HTR-8/SVneo (cell line): ENCODE measurements around the gene MSI2.
A peak's percentile ranks its signal among the peaks of the same experiment; 100 is the strongest.

Experiments used
- DNase-seq: peaks from one replicate; pipeline ENCODE4 v3.0.0; 2011; ENCODE audit warnings: low spot score, mixed read lengths; ENCODE audit not compliant: insufficient read length
- FAIRE-seq: peaks from 2 replicates; lab custom pipeline; 2011; peaks lifted over from hg19 to GRCh38; lab: Jason Lieb, UNC

The MSI2 gene

DNA sequence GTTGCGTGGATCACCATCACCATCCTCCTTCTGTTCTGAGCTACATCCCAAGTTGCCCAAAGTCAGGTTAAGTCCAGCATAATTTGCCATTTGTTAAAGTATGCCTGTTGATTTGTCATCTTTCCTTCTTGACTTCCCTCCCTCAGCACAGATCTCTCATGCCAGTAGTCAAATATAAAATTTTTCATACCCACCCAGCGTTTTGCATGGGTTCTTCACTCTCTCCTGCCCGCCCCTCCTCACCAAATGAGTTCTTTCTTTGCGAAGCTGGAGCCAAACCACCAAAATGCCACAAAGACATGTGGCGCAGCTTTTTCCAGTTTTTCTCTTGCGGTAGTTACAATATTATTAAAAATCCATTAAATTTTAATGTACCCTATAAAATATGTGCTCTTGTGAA, 167.2 kb downstream of the MSI2 start:
- no peak for DNase-seq
- FAIRE-seq, result no peak

DNA sequence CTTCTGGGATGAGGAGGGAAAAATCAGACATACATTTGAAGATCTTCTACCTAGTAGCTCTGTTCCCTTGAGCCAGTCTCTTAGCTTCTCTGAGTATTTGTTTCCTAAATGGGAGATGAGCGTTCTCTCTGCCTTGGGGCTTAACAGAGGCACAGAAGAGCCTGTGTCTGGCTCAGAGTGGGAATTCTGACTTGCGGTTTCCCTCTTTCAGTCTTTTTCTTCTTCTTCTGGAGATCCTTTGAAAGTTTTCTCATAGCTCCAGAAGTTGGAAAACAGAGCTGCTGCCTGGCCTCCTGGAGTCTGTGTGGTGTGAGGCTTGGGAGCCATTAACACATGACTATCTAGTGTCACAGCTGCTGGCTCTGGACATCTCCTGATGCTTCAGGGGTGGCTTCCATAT, 167.9 kb downstream of the MSI2 start:
- DNase-seq (no peak), FAIRE-seq (no peak)

DNA sequence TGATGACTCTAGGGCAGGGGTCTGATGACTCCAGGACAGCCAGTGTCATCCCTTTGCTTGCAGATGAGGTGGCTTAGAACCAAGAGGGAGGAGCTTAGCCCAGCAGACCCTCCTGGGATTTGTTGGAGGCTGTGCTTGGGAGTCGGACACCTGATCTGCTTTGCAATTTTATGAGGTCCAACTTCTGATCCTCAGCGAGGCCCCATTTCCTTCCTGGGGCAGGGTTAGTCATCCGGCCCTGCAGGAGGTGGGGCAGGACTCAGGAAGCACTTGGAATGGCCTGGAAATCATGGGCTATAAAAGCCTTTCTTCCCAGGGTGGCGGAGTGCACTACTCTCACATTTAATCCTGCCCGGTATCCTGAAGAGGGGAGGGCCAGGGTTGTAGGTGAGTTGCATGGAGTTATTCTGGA, 168.5 kb downstream of the MSI2 start:
- FAIRE-seq (peak; percentile 64), DNase-seq (peak; percentile 88)

DNA sequence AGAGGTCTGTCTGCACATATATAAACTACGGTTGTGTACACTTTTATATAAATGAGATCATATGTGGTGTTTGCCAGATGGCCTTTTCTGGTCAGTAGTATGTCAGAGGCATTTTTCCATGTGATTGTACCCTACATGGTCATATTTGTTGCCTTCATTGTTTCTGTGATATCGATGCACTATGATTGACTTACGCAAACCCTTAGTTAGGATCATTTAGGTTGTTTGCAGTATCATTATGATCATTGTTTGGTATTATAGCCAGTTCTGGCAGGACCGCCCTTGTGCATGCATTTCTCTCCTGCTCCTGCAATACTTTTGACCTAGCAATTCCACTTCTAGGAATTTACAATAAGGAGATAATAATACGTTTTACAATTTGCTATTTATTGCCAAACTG, 169.1 kb downstream of the MSI2 start:
- no peak for DNase-seq

DNA sequence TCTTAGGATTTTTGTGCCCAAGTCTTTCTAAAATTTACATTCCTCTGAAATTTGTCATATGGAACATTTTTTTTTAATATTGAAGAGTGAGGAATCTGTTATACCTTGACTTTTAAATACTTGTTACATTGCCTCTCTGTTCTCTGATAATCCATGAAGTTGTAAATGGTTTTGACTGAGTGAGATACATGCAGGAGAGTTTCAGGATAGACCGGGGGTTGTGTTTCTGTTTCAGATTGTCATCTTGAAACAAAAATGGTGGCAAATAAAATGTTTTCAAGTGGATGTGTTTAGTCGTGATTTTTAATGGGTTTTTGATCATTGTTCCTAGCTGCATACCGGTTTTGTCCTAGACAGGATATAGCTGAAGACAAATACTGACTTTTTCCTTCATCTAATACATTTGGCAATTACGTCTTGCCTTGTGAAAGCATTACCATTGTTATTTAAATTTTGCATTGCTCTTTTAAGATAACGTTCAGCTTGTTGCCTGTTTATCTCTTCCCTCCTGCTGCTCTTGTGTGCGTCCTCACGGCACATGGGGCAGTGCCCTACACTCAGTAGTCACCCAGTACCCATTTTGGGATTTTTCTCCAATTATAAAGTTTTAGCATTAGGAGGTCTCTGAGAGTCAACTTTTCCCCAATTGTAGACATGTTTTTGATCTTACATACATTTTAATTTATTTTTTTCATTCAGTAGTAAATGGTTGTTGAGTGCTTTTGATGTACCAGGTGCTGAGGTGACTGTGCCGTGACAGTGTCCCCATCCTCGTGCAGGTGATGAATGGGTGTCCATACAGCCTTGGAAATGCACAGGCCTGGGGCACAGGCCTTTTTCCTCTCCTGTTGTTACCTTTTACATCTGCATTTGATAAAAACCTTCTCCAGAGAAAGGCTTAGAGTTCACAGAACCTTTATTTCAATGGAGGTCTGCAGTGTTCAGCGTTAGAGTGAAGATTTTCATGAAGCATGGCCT, 169.9 kb downstream of the MSI2 start:
- FAIRE-seq (no peak), DNase-seq (no peak)

More for the DNA sequence above, 169.1 kb downstream of the MSI2 start:
- FAIRE-seq, result no peak

DNA sequence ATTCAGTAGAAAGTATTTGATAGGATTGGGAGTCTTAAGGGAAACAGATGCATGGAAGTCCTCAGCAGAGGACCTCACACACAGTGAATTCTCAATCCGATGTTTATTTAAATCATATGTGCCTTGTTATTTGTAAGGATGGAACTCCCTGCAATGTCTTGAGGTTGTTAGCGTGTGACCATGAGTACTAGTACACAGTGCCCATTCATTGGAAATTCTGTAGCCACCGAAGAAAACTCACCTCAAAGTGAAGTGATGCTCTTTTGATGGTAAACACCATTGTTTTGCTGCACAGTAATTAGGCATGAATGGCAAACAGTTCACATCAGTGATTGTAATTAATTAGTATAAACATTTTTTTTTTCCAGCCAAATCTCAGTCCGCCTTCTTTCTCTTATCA, 173.6 kb downstream of the MSI2 start:
- DNase-seq (no peak), FAIRE-seq (no peak)

DNA sequence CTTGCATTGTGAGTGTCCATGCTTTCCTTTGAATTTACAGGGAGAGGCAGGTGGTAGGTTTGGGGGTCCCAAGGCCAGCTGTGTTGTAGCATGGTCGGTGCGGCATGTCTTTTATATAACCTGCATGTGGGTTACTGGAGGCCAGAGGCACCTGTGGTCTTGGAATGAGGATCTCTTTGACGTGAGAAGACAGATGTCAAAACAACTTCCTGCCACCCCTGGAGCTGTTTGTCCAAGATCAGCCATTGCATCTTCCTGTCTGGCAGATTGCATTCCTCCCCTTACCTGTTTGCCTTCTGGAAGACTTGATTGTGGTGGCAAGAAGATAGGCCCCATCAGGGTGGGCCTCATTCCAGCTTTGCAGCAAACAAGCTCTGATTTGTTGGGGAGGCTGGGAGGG, 175.1 kb downstream of the MSI2 start:
- FAIRE-seq, result no peak
- no peak for DNase-seq

DNA sequence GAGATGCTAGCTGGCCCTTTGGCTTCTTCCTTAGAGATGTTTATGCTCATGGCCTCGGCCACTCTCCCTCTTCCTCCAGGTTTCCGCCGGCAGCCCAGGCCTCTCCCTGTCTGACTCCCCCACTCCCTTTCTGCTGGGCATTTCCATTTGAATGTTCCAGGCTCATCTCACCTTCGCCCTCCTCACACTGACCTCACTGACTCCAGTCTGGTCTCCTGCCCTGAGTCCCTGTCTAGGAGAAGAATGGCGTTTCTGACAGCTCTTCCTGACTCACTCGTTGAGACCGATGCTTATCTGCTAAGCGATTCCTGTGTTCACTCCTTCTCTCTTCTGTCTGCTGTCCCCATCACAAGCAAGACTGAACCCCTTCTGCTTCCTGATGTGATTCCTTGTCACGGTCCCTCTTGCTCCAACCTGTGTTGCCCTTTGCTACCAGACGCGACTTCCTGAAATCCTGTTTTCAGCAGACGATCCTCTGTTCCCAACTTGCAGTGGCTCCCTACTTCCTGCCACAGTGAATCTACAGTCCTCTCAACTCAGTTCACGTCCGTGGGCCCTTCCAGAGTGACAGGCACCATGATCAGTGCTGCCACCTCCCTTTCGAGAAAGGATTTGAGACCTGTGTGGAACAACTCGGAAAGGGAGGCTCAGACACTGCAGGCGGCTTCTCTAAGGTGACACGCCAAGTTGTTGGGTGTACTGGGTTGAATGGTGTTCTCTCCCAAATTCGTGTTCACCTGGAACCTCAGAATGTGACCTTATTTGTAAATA, 176.4 kb downstream of the MSI2 start:
- FAIRE-seq, result peak; percentile 82
- DNase-seq, result no peak

DNA sequence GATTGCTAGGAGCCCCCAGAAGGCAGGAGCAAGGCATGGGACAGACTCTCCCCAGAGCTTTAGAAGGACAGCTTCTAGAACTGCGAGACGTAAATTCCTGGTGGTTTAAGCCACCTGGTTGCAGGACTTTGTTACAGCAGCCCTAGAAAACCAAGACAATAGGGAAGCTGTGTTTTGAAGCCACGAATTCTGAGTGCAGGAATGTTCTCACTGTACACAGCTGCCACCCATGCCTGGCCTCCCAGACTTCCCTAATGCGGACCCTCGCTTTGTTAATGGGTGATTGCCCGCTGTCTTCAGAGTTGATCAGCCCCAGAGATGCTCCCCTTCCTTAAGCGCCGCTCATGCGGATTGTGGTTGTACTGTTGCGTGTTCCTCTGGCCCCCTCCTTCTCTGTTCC, 177.1 kb downstream of the MSI2 start:
- DNase-seq (no peak), FAIRE-seq (no peak)

DNA sequence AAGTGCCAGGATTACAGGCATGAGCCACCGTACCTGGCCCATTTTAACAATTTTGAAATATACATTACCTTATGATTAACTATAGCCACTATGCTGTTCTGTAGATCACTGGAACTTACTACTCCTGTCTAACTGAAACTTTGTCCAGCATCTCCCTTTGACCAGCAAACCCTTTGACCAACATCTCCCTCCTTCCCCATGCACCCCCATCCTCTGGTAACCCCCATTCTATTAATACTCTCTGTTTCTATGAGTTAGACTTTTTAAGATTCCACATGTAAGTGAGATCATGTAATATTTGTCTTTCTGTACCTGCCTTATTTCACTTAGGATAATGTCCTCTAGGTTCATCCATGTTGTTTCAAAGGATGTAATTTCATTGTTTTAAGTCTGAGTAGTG, 178.0 kb downstream of the MSI2 start:
- FAIRE-seq (no peak), DNase-seq (no peak)

DNA sequence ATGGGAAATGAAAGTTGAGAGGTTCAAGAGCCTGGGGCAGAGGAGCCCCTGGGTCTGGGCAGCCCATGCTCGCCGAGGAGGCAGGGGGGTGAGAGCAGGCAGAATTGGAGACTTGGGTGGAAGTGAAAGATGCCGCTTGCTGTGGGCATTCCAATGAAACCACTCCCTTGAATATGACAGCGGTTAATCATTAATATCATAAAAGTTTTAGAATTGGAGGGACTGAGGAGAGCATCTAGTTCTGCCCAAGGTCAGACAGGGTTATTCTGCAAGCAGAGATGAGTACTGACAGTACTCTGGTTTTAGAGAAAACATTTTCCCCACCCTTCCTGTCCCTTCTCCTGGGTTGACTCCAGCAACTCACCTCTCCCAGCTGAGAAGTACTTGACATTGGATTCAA, 180.2 kb downstream of the MSI2 start:
- DNase-seq, result no peak
- no peak for FAIRE-seq

DNA sequence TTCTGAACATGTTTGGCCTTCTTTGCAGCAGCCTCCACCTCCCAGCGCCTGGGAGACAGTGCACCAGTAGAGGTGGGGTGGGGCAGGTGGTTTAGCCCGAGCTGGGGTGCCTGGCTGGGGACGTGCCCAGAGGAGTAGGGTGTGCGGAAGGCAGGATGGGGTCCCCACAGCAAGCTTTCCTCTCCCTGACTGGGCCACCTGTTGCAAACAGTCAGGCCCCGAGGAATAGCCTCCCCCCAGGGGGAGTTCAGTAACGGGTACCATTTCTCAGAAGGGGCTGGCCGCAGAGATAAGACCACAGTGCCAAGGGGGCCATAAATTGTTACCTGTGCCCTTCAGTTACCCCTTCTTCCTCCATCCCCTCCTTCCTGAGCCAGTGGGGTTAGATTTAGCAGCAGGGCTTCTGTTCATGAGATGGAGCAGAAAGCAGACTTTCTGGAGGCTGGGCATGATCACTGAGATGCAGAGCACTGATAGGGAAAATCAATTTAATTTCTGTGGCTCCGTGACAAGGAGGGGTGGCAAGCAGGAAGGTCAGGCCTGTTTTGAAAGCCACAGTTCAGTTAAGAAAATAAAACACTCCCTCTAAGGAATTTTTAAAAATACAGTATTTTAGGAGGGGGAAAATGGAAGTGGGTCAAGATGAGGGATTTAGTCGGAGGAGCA, 181.9 kb downstream of the MSI2 start:
- no peak for FAIRE-seq
- DNase-seq, result no peak

DNA sequence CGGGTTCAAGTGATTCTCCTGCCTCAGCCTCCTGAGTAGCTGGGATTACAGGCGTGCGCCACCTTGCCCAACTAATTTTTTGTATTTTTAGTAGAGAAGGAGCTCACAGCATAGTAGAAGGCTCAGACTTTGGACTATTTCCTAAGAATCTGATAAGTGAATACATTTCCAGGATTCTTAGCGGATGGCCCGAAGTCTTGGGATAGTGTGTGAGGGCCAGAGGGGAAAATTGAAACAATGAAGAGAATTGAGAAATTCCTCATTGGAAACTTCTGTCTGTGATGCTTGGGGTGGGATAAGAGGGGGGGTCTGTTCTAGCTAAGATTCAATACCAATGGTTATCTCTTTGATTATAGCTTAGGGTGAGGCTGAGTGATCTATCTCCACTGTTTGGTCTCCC, 183.3 kb downstream of the MSI2 start:
- DNase-seq (no peak), FAIRE-seq (no peak)

DNA sequence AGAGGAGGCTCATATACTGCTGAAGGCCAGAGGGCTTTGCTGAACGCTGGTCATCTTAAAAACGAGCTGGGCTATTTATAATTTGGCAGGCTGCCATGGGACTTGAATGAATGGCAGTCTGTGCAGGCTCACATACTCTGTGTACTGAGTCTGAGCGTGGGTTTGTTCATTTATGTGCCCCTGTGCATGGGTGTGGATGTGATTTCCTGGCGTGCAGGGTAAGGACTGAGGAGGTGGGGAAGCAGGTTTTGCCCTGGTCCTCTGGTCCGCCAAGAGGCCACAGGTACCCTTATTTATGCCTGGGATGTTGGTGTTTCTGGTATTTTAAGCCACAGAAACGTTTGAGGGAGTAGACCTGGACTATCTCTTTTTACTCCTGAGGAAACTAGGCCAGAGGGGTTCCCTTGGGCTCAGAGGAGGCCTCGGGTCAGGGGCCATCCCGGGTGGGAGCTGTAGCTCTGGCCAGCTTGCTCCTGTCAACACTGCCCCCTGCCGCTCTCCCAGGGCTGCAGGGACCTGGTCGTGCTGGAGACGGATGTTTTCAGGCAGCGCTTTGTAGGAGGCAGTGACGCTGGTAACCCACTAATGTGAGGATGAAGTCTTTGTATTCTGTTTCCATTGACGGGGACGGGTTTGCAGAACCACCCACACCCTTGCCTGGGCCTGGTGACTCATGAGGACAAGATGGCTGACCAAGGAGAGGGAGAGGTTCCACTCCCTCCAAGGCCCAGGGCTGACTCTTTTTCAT, 184.4 kb downstream of the MSI2 start:
- FAIRE-seq (peak; percentile 63), DNase-seq (peak; percentile 63)

DNA sequence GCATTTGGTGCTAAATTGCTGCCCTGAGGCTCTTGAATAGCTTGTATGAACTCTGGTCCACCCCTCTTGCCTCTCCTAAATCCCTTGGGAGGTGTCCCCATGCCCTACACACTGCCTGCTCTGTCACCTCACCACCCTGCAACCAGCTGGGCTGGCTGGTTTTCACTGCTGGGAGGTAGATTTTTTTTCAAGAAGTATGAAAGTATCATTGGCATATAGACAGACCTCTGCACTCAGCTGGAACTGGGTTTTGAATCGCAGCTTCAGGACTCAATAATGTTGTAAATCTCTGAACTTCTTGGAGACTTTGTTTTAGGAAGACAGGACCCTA, 184.9 kb downstream of the MSI2 start:
- no peak for DNase-seq

DNA sequence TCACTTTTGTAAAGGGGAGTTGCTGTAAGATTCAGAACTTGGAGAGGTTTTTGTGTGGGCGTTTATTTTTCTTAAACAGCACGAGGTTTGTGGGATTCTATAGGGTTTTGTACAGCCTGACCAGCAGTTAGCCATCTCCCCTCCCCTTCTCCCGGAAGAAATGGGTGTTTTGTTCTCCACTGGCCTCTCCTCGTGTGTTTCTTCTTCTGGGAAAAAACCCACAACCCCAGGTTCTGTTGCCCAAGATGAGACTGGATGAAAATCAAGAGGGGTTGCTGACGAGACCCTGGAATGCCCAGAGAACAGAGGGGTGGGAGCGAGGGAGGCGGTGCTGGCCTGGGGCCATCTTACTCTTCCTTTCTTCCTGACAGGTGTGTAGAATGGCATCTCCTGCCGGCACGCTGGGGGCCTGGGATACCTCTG, 186.1 kb downstream of the MSI2 start:
- FAIRE-seq (no peak), DNase-seq (no peak)

More for the DNA sequence above, 184.9 kb downstream of the MSI2 start:
- no peak for FAIRE-seq

DNA sequence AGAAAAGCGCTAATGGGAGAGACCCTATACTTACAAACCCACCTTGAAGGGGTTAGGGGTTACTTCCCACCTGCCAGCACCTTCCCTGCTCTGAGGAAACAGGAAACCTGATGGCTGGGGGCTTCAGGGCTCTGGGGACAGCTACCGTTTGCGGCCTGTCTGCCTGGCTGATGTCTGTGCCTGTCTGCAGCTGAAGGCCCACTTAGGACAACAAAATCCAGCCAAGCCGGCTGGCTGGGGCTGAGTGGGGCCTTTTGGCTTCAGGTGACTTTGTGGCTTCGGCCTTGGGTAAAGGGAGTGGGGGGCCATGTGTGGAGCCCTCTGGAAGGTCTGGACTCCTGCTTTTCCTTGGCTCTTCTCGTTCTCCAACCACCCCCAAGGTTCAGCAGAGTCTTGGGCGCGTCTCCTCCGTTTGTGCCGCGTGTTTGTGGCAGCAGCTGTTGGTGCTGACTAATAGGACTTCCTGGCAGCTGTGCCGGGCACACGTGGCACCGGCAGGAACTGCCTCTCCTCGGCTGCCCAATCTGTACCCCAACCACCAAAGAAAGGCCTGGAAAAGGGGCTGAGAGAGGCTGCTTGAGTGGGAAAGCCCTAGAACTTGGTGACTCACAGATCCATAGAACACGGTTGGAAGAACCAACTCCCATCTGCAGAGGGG, 186.7 kb downstream of the MSI2 start:
- DNase-seq (no peak), FAIRE-seq (no peak)

DNA sequence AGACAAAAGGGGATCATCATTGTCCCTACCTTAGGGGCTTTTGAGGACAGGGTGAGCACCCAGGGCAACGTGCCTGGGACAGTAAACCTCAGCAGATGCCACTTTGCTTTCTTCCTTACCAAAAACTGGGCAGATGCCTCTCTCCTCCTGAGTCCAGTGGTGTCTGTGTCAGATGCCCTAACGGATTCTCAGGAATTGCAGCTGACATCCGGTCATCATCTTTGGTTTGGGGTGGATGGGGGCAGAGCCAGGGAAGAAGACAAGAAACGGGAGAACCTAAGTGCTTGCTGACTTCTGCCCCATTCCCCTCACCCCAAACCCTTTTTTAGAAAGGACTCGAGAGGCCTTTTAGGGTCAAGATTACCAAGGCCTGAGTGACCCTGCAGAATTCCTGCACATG, 187.5 kb downstream of the MSI2 start:
- FAIRE-seq, result peak; percentile 31
- no peak for DNase-seq

DNA sequence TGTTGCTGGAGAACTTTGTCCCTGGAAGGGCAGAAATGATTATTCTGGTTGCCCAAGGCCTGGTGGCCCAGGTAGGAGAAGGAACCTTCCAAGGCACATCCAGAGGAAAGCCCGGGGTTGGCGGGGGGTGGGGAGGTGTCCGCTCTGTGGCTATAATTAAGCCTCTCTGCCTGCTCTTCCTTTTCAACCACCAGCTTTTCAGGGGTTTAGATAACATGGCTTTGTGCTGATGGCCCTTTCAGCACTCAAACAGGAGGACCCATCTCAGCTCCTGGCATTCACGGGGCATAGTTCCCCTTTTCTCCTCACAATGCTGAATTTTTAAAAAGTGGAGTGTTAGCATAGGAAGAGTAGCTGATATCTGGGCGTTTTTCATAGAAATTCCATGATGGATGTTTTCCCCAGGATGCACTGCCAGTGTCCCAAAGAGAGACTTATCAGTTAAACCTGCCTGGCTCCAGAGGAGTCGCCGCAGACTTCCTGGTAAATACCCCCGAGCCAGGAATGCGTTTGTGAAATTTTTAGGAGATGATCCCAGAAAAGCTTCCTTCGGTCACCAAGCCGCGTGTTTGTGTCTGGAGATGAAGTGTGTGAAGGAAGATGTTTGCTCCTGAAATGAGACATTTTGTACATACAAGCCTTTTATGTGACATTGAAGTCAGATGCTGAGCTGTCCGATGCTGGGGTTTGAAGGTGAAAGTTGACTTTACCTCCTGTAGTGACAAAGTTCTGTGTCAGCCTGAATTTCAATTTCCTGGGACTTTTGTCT, 188.5 kb downstream of the MSI2 start:
- no peak for FAIRE-seq

More for the DNA sequence above, 188.5 kb downstream of the MSI2 start:
- DNase-seq, result peak; percentile 72
